GM12878 (cell line): Measurements from ENCODE around the gene NEXN.

Source experiments
- EP300 ChIP-seq, 2 experiments: fragments of 150-350 bp in 1 of 2; IDR thresholded peaks; 2 replicates each; pipeline ENCODE4 v1.6.1; 2011 to 2012; ENCODE audit warnings: low read depth in 2 of 2, low read length in 2 of 2, borderline replicate concordance in 1 of 2, improper control_type of control experiment in 1 of 2, inconsistent platforms in 1 of 2; ENCODE audit not compliant: control insufficient read depth in 1 of 2
- FOXK2 ChIP-seq: fragments of 450-650 bp; IDR thresholded peaks from 2 replicates; pipeline ENCODE4 v1.6.1; 2017; ENCODE audit warnings: mild to moderate bottlenecking, moderate library complexity
- PAX5 ChIP-seq: IDR thresholded peaks from 2 replicates; pipeline ENCODE4 v1.6.1; 2011; ENCODE audit warnings: low read depth, low read length, borderline replicate concordance
- SP1 ChIP-seq: IDR thresholded peaks from one replicate; pipeline ENCODE4 v1.6.1; 2011; ENCODE audit warnings: low read depth, low read length
- TF ChIP-seq, protein P1 (sequence below), 3 experiments: IDR thresholded peaks in 2 of 3; conservative IDR thresholded peaks in 1 of 3; 2 replicates each; pipeline ENCODE4 v1.5.1; 2011; ENCODE audit warnings: low read depth in 3 of 3, low read length in 3 of 3, mild to moderate bottlenecking in 3 of 3, control low read depth in 2 of 3, moderate library complexity in 2 of 3, inconsistent platforms in 1 of 3, mixed read lengths in 1 of 3; ENCODE audit not compliant: control insufficient read depth in 2 of 3, insufficient read depth in 1 of 3; ENCODE audit errors: extremely low read depth in 1 of 3
- TF ChIP-seq, protein P2 (sequence below): IDR thresholded peaks from 2 replicates; pipeline ENCODE4 v1.6.1; 2012; ENCODE audit warnings: low read depth, low read length, improper control_type of control experiment
- TF ChIP-seq, protein P3 (sequence below): fragments of 450-650 bp; formaldehyde crosslinking; IDR thresholded peaks from 2 replicates; pipeline ENCODE4 v1.4.0; 2020; ENCODE audit warnings: mild to moderate bottlenecking, moderate library complexity

DNA sequence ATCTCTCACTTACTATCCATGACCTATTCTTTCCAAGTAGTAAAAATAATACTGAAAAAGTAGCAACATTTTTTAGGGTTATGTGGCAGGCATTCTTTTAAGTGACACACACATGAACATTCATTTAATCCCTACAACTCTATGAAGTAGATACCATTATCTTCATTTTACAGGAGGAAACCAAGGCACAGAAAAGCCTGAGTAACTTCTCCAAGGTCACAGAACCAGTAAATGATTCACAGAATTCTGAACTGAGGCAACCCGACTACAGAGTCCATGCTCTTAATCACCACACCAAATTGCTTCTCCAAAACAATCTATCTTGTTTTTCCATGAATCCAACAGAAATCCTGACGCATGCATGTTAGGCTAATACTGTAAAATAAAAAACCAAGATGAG is 73.0 kb downstream of the NEXN start:
- TF ChIP-seq PAX5 (no peak), FOXK2 (no peak), EP300 (IDR thresholded peaks at IDR 0.05; ENCODE audit: borderline replicate concordance in 1 of 2, control insufficient read depth in 1 of 2, low read depth in 2 of 2, low read length in 2 of 2) (no peak), SP1 (no peak)
- TF ChIP-seq, protein P1, sequence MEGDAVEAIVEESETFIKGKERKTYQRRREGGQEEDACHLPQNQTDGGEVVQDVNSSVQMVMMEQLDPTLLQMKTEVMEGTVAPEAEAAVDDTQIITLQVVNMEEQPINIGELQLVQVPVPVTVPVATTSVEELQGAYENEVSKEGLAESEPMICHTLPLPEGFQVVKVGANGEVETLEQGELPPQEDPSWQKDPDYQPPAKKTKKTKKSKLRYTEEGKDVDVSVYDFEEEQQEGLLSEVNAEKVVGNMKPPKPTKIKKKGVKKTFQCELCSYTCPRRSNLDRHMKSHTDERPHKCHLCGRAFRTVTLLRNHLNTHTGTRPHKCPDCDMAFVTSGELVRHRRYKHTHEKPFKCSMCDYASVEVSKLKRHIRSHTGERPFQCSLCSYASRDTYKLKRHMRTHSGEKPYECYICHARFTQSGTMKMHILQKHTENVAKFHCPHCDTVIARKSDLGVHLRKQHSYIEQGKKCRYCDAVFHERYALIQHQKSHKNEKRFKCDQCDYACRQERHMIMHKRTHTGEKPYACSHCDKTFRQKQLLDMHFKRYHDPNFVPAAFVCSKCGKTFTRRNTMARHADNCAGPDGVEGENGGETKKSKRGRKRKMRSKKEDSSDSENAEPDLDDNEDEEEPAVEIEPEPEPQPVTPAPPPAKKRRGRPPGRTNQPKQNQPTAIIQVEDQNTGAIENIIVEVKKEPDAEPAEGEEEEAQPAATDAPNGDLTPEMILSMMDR (IDR thresholded peaks at IDR 0.05 in 2 of 3, conservative IDR thresholded peaks at IDR 0.05 in 1 of 3; ENCODE audit: control insufficient read depth in 2 of 3, extremely low read depth in 1 of 3, insufficient read depth in 1 of 3, low read depth in 3 of 3, low read length in 3 of 3): no peak
- TF ChIP-seq, protein P2, sequence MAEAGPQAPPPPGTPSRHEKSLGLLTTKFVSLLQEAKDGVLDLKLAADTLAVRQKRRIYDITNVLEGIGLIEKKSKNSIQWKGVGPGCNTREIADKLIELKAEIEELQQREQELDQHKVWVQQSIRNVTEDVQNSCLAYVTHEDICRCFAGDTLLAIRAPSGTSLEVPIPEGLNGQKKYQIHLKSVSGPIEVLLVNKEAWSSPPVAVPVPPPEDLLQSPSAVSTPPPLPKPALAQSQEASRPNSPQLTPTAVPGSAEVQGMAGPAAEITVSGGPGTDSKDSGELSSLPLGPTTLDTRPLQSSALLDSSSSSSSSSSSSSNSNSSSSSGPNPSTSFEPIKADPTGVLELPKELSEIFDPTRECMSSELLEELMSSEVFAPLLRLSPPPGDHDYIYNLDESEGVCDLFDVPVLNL: no peak
- TF ChIP-seq, protein P3, sequence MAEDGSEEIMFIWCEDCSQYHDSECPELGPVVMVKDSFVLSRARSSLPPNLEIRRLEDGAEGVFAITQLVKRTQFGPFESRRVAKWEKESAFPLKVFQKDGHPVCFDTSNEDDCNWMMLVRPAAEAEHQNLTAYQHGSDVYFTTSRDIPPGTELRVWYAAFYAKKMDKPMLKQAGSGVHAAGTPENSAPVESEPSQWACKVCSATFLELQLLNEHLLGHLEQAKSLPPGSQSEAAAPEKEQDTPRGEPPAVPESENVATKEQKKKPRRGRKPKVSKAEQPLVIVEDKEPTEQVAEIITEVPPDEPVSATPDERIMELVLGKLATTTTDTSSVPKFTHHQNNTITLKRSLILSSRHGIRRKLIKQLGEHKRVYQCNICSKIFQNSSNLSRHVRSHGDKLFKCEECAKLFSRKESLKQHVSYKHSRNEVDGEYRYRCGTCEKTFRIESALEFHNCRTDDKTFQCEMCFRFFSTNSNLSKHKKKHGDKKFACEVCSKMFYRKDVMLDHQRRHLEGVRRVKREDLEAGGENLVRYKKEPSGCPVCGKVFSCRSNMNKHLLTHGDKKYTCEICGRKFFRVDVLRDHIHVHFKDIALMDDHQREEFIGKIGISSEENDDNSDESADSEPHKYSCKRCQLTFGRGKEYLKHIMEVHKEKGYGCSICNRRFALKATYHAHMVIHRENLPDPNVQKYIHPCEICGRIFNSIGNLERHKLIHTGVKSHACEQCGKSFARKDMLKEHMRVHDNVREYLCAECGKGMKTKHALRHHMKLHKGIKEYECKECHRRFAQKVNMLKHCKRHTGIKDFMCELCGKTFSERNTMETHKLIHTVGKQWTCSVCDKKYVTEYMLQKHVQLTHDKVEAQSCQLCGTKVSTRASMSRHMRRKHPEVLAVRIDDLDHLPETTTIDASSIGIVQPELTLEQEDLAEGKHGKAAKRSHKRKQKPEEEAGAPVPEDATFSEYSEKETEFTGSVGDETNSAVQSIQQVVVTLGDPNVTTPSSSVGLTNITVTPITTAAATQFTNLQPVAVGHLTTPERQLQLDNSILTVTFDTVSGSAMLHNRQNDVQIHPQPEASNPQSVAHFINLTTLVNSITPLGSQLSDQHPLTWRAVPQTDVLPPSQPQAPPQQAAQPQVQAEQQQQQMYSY (CRISPR knock-in tag): no peak
